GM12864 (cell line): ENCODE results near the gene WWOX.

Experiments used
- DNase-seq: peaks from one replicate; pipeline ENCODE4 v3.0.0-alpha.2; 2011; ENCODE audit warnings: low read depth
- H3K4me3 ChIP-seq: 2 replicates; pipeline ENCODE4 v1.5.1; 2011; ENCODE audit warnings: mild to moderate bottlenecking, low read depth, low read length, control low read depth
- CTCF ChIP-seq: IDR thresholded peaks from 2 replicates; pipeline ENCODE4 v1.5.1; 2011; ENCODE audit warnings: low read depth, mild to moderate bottlenecking, moderate library complexity, low read length, control low read depth, inconsistent platforms; ENCODE audit errors: missing control alignments

Gene WWOX

DNA sequence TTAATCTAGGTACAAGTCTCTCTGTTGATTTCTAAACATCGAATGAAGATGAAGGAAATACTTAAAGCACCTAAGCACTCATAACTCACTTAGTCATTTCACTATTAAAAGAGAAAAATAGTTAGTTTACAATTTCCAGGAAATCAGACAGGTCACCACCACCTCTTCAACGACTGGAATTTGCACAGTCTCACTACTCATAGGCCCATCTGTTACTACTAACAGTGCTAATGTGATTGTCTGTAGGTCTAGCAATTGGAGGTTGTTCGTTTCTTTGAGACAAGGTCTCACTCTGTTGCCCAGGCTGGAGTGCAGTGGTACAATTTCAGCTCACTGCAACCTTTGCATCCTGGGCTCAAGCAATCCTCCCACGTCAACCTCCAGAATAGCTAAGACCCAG is 1056.5 kb downstream of the WWOX start:
- H3K4me3 ChIP-seq: no peak overlapping the region
- no peak for DNase-seq

GRCh38 chr16:79156761-79157160 is 1057.3 kb downstream of the WWOX start:
- TF ChIP-seq CTCF: no peak
- no peak overlapping the region for H3K4me3 ChIP-seq
- no peak for DNase-seq

More for the DNA sequence above, 1056.5 kb downstream of the WWOX start:
- TF ChIP-seq CTCF: no peak

DNA sequence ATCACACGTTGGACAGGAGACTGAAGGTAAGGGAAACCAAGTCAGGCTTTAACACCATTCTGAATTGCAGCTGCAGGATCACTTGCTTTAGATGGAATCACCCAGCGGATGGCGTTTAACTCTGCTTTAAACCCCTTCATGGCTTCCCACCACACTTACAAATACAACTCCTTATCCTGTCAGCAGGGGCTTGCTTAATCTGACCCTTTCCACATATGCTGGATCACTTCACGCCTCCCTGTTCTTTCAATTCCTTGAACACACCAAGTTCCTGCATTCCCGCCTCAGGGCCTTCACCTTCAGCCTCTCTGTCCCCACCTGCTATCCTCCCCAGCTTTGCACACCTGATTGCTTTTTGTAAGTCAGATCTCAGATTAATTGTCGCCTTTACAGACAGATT is 1058.9 kb downstream of the WWOX start:
- H3K4me3 ChIP-seq: no peak overlapping the region
- no peak for TF ChIP-seq CTCF
- no peak for DNase-seq

- TF ChIP-seq CTCF: no peak
- H3K4me3 ChIP-seq: no peak overlapping the region
- DNase-seq: no peak
These were observed 1060.0 kb downstream of the WWOX start for GRCh38 chr16:79159261-79160049.

DNA sequence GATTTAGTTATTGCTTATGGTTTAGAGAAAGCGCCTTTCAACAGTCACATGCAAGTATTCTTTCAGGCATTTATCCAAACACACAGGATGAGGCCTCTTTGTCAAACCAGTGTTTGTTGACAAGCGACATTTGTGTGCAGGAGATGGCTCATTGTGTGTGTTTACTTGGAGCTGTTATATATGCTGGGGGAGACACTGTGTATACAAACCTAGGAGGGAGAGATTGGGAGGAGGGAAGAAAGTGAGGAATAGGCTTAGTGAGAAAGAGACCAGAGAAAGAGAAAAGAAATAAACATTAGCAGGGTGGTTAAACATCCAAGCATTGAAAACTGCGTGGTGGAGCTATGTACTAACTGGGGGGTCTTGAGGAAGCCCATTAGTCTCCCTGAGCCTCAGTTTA is 1063.5 kb downstream of the WWOX start:
- no peak for DNase-seq
- H3K4me3 ChIP-seq: no peak overlapping the region
- TF ChIP-seq CTCF: no peak

DNA sequence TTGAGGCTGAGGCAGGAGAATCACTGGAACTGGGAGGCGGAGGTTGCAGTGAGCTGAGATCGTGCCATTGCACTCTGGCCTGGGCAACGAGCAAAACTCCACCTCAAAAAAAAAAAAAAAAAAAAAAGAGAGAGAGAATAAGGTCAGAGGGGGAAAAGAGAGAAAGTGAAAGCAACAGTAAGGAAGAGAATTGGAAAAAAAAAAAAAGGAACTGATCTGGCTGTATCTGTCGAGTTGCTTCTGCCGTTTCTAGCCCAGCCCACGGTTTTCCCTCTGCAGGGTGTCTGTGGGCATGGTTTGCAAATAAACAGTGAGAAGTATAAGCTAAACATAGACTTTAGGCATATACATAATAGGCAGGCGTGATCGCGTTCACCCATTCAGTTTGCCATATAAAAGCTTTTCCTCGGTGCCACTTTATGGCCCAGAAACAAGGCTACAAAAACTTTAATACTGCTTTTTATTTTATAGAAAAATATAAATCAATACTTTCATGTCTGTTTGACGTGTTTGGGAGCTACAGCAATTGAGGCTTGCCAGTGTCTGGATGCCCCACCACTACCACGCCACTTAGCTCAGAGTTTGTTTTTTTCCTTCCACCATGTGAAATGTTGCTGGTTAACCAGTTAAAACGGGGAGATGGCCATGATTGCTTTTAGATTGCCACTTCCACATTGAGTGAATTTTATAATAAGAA is 1064.4 kb downstream of the WWOX start:
- H3K4me3 ChIP-seq: no peak overlapping the region
- no peak for DNase-seq
- no peak for TF ChIP-seq CTCF
